ENCODE data around the gene DNAH3.

- no peak for TF ChIP-seq POLR2A (IDR thresholded peaks at IDR 0.05; ENCODE audit: low read length)
- no peak for TF ChIP-seq GATA1 (IDR thresholded peaks at IDR 0.05; ENCODE audit: low read depth, low read length)
These were observed 204.5 kb downstream of the DNAH3 start for GRCh38 chr16:20946015-20946629.

Measured in erythroblast (primary cell).